ENCODE results near the gene ALKBH6.
"Not testable (repeated sequence)": the region's sequence is repeated elsewhere in the genome, so short reads cannot be mapped to it uniquely, and the experiment has no call there.

Gene ALKBH6

DNA sequence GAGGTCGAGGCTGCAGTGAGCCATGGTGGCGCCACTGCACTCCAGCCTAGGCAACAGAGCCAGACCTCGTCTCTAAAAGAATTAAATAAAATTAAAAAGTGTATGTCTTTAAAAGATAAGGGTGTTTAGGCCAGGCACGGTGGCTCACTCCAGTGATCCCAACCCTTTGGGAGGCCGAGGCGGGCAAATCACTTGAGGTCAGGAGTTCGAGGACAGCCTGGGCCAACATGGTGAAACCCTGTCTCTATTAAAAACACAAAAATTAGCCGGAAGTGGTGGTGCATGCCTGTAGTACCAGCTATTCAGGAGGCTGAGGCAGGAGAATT lies 26.5 kb downstream of the ALKBH6 start:
- no peak for TF ChIP-seq CTCF (IDR thresholded peaks at IDR 0.05)
- Histone ChIP-seq H3K9me3 (no peaks in the 10 kb centered on the region), H3K4me1 (ENCODE audit: control insufficient read depth in 1 of 2, insufficient read depth in 1 of 2, low read depth in 1 of 2, low read length in 1 of 2) (peaks cover 2 to 6% of the 10 kb centered on the region in 2 experiments), H3K4me3 (ENCODE audit: low read depth in 1 of 2, low read length in 1 of 2) (peak overlapping the region; percentile 5 to 50), H3K36me3 (no peaks in the 10 kb centered on the region), H3K27me3 (peaks cover 76% of the 10 kb centered on the region), H3K27ac (no peak overlapping the region)

GRCh38 chr19:35986664-35987570 lies 27.1 kb downstream of the ALKBH6 start:
- Histone ChIP-seq H3K4me3 (ENCODE audit: low read depth in 1 of 2, low read length in 1 of 2) (peak overlapping the region; percentile 42 to 50), H3K27me3 (peaks cover 81% of the 10 kb centered on the region)
- no peak for TF ChIP-seq CTCF (IDR thresholded peaks at IDR 0.05)

GRCh38 chr19:35986111-35986510 lies 27.9 kb downstream of the ALKBH6 start:
- Histone ChIP-seq H3K4me3 (ENCODE audit: low read depth in 1 of 2, low read length in 1 of 2) (no peak overlapping the region), H3K4me1 (ENCODE audit: control insufficient read depth in 1 of 2, insufficient read depth in 1 of 2, low read depth in 1 of 2, low read length in 1 of 2) (peaks cover 2 to 6% of the 10 kb centered on the region in 2 experiments), H3K9me3 (no peaks in the 10 kb centered on the region), H3K27ac (no peak overlapping the region), H3K27me3 (peaks cover 88% of the 10 kb centered on the region), H3K36me3 (no peaks in the 10 kb centered on the region)
- TF ChIP-seq CTCF (IDR thresholded peaks at IDR 0.05) = no peak

More at GRCh38 chr19:35986664-35987570, 27.1 kb downstream of the ALKBH6 start:
- Histone ChIP-seq H3K36me3 (no peaks in the 10 kb centered on the region), H3K9me3 (no peaks in the 10 kb centered on the region), H3K27ac (no peak overlapping the region), H3K4me1 (ENCODE audit: control insufficient read depth in 1 of 2, insufficient read depth in 1 of 2, low read depth in 1 of 2, low read length in 1 of 2) (peaks cover 2 to 6% of the 10 kb centered on the region in 2 experiments)

GRCh38 chr19:35983177-35983576 lies 30.8 kb downstream of the ALKBH6 start:
- Histone ChIP-seq H3K9me3 (no peaks in the 10 kb centered on the region), H3K36me3 (no peaks in the 10 kb centered on the region), H3K4me3 (ENCODE audit: low read depth in 1 of 2, low read length in 1 of 2) (no peak overlapping the region), H3K4me1 (ENCODE audit: control insufficient read depth in 1 of 2, insufficient read depth in 1 of 2, low read depth in 1 of 2, low read length in 1 of 2) (peaks cover 2 to 6% of the 10 kb centered on the region in 2 experiments), H3K27me3 (peaks cover 79% of the 10 kb centered on the region), H3K27ac (no peak overlapping the region)
- TF ChIP-seq CTCF (IDR thresholded peaks at IDR 0.05) = no peak

DNA sequence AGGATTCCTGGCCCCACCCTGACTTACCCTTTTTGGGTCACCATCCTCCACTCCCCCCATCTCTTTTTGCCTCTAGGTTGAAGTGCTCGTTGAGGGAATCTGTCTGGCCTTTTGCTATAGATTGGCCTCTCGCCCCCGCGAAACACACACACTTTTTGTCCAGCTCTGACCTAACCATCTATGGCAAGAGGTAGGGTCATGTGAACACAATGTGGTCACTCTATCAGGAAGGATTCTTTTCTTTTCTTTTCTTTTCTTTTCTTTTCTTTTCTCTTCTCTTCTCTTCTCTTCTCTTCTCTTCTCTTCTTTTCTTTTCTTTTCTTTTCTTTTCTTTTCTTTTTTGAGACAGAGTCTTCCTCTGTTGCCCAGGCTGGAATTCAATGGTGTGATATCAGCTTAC lies 33.0 kb downstream of the ALKBH6 start:
- not testable (repeated sequence) for H3K4me3 ChIP-seq (ENCODE audit: low read depth in 1 of 2, low read length in 1 of 2); H3K4me1 ChIP-seq (ENCODE audit: control insufficient read depth in 1 of 2, insufficient read depth in 1 of 2, low read depth in 1 of 2, low read length in 1 of 2); H3K9me3 ChIP-seq; H3K36me3 ChIP-seq; H3K27ac ChIP-seq
- H3K27me3 ChIP-seq = peaks cover 68% of the 10 kb centered on the region

DNA sequence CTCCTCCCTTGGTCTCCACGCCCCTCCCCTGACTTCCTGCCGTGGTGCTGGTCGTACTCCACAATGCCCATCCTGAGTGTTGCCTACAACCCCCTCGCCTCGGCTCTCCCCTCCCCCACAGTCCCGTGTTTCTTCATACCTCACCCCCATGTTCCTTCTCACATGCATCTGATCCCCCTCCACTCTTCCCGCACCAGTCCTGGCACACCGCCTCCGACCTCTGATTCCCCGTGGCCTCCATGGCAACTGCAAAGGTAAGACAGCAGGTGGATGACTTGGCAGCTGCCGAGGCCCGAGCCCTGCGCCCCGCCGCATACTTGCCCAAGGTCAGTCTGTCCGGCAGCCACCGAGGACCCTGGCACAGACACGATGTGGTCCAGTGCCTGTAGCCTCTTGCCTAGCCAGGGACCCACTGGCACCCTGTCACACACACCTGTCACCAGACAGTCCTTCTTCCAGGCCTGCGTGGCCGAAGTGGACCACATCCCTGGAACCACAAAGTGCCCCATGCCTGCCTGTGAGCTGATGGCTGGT lies 35.1 kb downstream of the ALKBH6 start:
- Histone ChIP-seq H3K4me3 (ENCODE audit: low read depth in 1 of 2, low read length in 1 of 2) (no peak overlapping the region), H3K27me3 (peaks cover 58% of the 10 kb centered on the region), H3K9me3 (no peaks in the 10 kb centered on the region), H3K4me1 (ENCODE audit: control insufficient read depth in 1 of 2, insufficient read depth in 1 of 2, low read depth in 1 of 2, low read length in 1 of 2) (no peaks in the 10 kb centered on the region), H3K36me3 (no peaks in the 10 kb centered on the region), H3K27ac (no peak overlapping the region)
- TF ChIP-seq CTCF (IDR thresholded peaks at IDR 0.05) = no peak
